HG03064 (cell line): ENCODE data around the gene PRXL2A.
"Not testable (repeated sequence)": the region's sequence is repeated elsewhere in the genome, so short reads cannot be mapped to it uniquely, and the experiment has no call there.

Experiments
- ATAC-seq: cut with Tn5 transposase; IDR thresholded peaks from one replicate; pipeline ENCODE4 v1.9.1; 2021; ENCODE audit warnings: low read depth; ENCODE audit not compliant: unreplicated experiment

The PRXL2A gene

DNA sequence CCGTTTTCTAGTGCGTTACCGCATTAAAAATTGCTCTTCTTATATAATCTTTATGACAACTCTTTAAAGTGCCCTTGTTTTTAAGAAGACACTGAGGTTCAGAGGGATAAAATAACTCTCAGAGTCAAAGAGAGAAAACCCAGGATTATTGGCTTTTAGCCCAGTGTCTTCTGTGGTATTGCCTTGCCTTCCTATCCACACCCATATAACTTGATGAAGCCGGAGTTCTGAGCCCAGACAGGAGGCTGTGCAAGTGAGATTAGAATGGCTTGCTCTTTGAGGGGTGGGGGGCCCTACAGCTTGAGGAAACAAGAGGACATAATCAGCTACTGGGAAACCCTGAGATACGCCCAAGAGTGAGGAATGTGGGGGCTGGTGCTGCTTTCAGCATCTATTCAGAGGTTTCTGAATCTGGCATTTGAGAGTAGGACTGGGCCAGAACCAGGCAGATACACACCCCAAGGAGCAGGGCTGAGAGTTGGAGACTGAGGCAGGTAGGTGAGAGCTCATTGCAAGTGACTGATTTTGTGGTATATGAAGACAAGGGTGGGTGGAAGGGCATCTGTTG, 2.3 kb downstream of the PRXL2A start:
- ATAC-seq, result no peak

DNA sequence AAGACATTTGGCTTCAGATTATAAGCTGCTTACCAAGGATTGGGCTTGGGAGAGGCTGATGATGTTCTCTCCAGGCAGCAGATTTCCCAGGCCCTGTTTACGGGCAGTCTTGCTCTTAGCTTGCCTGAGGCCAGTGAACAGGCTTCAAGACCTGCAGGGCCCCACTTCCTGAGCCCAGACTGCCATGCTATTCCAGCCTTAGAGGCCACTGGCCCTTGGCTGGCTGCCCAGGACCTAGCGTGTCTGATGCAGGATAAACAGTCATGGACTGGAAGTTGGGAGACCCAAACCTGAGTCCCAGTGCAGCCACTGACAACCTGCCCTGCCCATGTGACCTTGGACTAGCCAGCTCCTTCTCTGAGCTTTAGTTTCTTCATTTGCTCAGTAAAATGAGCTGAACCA, 2.9 kb downstream of the PRXL2A start:
- ATAC-seq, result no peak

DNA sequence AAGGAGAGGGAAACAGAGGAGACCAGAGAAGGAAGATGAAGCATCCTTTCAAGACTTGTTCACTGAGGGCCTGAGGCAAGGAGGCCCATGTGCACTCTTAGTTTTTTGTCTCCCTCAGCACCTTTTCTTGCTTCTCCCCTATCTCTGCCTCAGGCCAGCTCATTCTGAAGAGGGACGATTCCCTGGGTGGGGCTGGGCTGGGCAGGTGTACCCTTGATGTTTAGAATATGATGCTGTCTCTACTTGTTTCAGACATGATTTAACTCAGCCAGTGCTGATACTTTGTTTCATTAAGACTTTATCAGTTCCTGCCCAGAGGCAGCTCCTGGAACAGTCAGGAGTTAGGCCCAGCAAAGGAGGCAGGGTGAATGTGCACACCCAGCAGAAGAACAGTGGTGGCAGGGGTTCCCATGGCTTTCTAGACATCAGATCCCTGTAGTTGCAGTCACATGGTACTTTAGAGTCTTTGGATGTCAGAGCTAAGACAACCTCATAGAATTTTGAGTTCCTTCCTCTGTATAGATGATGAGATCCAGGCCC, 3.4 kb downstream of the PRXL2A start:
- ATAC-seq, result no peak

DNA sequence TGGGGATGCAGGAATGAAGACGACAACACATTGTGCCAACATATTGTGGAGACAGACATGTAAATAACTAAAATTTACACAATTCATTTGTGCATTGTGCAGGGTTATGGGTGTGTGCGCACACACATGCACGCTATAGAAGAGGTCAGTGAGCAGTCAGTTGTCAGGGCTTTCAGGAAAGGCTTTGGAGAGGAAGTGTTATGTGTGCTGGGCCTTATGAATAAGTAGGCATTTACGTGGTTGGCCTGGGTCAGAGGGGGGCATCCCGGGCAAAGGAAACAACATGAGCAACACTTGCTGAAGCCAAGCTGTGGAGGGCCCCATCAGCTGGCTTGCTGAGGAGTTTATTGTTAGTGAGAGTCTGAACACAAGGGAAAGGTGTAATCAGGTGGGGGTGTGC, 4.1 kb downstream of the PRXL2A start:
- ATAC-seq, result no peak

DNA sequence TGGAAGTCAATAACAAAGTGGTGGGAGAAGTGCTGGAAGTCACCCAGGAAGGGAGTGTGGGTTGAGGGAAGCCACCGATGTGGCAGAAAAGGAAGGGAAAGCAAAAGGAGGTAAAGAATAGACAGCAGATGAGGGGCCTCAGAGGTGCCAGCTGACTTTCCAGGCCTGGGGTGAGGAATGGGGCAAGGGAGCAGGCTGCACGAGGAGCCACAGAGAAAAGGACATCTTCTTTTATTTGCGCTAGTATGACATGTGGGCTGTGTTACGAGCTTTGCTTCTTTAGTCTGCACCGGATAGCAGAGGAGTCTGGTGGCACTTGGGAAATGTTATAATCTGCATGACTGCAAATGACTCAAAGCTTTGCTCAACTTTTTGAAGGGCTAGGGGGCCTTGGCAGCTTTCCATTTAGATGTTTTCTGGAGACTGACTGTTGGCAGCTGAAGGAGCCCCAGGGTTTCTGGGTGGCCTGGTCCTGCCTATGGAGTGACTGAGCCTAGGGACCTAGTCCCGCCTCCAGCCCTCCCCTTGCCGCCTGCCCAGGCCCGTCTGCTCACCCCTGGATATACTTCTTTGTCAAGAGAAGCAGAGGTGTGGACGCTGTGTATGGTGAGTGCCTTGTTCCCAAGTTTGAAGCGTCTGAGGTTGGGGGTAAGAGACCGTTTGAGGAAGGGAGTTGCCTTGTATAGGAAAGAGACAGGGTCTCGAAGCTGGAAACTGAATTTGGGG, 5.1 kb downstream of the PRXL2A start:
- ATAC-seq, result no peak

DNA sequence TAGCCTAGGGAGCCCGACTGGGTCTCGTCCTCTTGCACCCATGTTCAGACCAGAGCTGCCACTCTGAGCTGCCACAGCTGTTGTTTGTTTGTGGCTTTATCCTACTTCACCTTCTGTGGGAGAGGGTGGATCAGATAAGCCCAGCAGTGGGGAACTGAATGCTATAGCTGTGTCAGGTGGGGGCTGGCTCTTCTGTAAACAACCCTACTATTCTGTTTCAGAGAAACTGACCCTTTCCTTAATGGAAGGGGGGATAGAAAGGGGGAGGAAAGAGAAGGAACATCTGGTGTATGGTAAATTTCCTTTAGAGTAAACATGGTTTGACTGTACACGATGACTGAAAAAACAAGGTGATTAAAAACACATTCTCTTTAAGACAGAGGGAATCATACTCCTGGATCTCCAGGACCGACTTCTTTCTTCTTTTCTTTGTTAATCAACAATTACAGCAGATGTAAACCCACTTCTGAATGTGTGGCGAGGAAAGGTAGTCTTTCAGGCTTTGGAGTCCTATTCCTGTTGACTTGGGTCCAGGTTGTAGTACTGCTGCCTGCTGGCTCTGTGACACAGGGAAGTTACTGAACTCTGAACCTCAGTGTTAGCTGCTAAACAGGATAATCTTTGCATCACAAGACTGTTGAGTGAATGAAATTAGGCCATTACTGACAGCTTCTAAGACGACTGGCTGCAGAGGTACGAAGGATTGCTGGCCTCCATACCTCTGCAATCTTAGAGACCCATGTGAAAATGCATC, 6.0 kb downstream of the PRXL2A start:
- no peak for ATAC-seq

DNA sequence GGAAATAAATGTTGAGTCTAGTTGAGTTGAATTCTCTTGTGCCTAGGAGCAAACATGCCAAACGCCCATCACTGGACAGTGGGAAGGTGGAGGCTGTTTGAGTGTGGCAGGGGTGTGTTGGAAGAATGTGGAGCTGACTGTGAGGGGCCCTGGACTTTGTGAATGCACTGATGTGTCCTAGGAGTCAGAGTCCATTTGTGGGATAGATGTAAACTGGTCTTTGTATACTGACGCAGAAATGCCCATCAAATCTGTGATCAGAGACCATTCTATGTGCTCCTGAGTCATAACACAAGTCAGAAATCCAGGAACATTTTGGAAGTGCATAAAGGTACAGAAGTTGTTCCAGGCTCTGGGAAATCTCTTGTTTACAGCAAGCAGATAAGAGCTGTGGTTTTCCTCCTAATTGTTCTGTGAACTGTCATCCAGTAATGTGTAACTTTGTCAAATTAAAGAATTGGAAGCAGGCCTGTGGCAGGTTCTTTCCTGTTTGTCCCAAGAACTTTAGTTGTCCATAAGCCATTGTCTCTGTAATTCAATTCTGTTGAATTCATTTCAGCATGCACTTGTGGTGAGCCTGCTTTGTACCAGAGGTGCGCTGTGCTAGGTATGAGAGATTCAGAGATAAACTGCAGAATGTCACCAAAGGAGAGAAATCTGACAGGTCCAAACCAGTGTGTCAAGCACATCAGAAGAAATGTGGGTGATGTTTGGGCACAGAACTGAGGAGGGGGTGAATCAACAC, 7.6 kb downstream of the PRXL2A start:
- no peak for ATAC-seq

DNA sequence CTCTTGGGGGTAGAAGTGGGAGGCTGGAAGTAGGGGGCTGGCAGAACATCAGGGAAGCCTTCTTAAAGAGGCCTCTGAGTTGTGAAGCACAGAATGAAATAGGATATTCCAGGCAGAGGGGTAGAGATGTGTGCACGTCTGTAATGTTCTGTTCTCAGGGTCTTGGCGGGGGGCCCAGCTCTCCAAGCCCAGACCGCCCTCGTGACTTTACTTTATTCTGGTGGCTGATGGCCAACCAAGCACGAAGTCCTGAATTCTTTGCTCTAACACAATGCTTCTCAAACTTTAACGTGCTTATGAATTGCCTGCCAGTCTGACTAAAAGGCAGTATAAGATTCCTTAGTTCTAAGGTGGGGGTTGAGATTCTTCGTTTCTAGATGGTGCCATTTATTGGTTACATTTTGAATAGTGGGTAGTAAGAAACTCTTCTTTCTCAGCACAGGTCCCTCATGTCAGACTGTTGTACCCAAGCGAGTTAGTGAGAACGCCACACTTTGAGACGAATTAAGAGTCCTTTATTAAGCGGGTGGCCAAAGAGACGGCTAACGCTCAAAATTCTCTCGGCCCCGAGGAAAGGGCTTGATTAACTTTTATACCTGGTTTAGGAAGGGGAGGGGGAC, 8.2 kb downstream of the PRXL2A start:
- no peak for ATAC-seq

DNA sequence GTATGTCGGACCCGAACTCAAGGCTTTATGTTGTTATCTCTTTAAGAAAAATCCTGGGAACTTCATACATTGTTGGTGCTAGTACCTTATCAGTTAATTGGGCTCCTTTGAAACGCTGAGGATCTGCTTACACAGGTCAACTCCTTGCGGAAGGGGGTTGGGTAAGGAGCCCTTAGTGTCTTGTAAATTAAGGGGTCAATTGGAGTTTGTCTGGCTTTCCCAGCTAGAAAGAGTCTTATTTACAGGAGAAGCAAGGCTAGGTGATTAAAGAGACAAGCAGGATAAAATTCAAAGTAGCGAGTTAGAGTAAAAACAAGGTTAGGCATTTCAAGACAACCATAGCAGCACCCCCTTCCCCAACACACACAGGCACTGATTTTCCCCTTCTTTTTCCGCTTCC, 8.9 kb downstream of the PRXL2A start:
- not testable (repeated sequence) for ATAC-seq

DNA sequence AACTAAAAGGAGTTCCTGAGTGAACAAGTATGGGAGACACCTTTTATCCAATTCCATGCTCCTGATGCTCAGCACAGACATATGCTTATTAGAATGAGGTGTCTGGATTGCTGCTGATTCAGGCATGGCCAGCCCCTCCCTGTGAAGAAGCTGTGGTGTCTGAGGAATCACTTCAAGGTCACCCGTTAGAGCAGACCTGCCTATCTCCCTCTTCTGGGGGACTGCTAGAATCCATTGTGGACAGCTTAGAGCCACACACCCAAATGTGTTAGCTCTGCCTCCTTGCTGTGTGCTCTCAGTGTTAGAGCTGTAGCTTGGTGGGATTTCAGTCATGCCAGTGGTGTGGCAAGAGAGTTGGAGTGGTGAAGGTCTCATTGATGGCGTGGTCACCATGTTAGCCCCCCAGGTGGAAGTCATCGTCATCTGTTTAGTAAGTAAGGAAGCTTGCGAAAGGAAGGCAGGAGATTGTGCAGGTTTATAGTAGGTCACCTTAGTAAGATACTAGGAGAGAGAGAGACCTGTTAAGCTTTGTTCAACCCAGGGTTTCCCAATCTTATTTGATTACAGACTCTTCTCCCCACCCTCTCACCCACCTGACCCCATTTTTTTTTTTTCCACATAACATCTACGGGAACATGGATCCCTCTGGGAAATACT, 12.8 kb downstream of the PRXL2A start:
- peak; percentile 21 for ATAC-seq

DNA sequence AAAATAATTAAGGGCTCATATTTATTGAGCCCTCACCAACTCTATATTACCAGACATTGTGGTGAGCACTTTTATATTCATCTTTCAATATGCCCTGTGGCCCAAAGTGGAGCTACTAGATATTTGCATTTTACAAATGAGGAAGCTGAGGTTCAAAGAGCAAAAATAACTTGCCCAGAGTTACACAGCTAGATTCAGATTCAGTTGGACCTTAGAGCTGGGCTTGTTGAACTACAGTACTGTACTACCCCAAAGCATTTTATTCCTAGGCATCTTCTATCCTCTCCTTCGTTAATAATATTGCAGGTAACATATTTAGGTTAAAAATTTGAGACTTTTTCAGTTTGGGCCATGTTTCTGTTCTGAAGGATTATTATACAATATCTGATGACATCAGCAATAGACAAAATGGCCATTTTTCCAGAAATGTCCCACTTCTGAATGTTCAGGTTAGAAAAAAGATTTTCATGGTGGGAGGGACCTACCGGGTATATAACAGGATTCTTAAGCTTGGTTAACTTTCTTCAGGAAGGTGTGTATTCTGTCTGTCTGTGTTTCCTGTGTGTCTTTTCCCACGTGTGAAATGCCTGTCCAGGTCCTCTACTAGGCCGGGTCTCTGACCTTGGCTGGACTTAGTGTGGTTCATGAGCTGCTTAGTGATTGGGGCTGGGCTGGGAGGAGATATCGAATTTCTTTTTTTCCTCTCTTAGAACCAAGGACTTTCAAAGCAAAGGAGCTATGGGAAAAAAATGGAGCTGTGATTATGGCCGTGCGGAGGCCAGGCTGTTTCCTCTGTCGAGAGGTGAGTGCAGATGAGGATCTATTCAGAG, 13.6 kb downstream of the PRXL2A start:
- ATAC-seq, result peak; percentile 87

DNA sequence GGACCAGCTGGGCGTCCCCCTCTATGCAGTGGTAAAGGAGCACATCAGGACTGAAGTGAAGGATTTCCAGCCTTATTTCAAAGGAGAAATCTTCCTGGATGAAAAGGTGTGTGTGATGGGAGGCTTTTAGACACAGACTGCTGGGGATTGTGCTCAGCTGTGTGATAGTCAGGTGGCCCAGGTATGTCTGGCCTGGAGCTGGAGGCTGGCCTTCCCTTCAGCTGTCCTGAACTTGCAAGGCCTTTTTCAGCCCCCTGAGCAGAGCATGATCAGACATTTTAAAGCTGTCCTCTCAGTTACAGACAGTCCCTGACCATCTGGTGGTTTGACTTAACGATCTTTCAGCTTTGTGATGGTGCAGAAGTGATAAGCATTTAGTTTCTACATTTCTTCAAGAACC, 17.6 kb downstream of the PRXL2A start:
- ATAC-seq, result no peak

DNA sequence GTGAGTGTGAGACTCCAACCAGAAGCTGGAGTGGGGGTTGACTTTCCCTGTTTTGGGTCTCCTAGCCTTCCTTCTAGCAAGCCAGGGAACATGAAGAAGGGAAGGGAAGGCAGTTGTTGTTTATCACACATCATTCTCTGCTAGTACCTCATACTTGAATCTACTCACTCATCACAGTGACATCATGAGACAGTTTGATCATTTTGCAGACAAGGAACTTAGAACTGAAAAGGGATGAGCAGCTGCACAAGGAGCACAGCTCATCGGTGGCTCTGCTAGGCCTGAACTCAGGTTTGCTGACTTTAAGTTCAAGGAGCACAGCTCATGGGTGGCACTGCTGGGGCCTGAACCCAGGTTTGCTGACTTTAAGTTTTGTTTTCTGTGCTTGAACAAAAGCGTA, 19.2 kb downstream of the PRXL2A start:
- ATAC-seq, result no peak

DNA sequence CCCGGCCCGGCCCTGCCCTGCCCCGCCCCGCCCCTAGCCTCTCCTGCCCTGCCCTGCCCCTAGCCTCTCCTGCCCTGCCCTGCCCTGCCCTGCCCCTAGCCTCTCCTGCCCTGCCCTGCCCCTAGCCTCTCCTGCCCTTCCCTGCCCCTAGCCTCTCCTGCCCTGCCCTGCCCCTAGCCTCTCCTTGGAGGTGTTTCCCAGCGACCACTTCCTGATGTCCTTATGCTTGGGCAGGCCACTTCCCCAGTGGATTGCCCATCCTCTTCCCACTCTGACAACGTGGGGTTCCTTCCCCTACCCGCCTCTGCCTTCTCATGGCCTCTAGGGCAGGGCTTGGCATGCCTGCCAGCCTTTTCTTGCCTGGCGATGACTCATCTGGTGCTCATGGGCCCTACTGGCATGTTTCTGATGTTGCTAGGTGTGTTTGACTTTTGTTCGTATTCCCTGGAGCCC, 21.2 kb downstream of the PRXL2A start:
- no peak for ATAC-seq

DNA sequence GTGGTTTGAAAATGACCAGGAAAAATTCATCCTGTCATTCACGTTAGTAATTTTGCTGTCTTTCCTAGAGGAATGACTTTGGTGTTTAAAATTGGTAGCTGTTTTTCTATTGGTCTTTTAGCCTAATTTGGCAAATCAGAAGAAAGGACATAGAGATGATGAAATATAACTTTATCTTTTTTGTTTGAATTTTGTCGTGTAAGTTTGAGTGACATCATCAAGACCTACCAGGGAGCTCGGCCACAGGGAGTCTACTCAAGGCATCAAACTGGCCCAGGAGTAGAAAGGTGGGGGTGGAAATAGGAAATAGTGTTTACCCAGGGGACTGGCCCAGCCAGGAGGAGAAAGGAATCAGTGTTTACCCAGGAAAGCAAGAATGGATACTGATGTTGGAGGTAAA, 24.8 kb downstream of the PRXL2A start:
- no peak for ATAC-seq

DNA sequence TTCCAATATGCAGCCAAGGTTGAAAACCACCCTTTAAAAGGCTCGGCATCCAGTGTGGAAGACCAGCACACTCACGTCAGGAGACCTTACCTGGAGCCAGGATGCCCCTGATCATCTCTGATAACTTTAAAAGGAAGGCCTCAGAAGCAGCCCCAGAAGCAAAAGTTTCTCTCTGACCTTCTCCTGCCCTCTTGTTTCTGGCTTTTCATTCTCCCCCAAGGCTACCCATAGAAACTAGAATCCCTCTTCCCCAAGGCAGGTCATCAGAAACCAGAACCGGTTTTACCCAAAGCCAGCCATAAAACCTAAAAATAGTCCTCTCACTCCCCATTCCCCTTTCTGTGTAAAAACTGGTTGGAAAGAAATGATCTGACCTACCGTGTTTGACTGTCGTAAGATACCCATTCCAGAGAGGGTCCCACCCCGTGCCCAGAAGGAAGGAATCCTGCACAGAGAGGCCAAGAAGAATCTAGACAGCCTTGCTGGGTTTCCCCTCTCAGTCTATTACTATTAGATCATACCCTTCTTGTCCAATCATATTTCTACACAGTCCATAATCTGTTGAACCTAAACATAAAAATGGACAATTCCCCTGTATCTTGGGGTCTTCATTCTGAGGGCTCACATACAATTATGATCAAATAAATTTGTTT, 28.2 kb downstream of the PRXL2A start:
- no peak for ATAC-seq

DNA sequence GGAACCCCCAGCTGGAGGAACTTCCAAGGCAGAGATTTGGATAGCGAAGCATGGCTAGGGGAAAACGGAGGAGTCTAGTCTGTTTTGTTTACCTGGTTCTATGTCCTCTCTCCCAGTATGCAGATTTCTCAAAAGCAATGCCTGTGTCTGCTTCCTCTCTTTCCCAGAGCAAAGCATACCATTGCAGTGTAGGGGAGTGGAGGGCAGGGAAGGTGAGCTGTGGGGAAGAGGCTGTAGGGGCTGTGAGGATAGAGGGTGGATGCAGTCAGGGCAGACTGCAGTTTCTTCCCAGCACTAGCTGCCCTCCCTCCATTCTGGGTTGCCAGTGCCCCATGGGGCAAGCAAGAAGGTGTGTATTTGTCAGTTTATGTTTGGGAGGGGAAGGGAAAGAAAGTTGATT, 28.9 kb downstream of the PRXL2A start:
- no peak for ATAC-seq

DNA sequence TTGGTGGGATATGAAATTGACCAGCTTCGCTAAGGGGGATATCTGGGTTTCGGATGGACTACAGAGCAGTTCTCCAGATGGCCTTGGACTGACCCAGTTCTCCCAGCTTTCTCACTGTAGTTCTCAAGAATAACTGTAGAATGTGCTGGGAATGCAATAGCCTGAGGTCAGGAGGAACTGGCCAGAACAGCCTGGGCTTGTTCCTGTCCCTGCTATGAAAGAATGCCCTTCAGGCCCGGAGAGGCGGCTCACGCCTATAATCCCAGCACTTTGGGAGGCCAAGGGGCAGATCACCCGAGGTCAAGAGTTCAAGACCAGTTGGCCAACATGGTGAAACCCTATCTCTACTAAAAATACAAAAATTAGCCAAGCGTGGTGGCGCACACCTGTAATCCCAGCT, 33.5 kb downstream of the PRXL2A start:
- no peak for ATAC-seq

DNA sequence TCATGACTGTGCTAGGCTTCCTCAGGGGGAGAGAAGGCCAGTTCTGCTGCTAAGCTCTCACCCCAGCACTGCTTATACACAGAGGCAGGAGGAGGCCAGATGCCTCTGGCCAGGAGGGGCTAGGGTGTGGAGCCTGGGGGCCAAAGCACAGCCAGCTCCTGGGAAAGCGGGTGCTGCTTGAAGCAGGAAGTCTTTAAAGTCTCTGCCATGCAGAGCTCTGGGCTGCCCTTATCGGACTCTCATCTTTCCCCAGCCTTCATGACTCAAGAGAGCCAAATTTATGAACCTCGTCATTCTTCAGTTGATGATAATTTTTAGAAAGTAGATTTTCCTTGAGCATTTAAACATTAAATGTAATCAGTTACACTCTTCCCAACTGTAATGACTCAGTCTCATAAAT, 34.5 kb downstream of the PRXL2A start:
- ATAC-seq, result no peak
